ENCODE data around the gene ACTR10.
A peak's percentile ranks its signal among the peaks of the same experiment; 100 is the strongest.

ACTR10 gene

GRCh38 chr14:58227096-58227819, 27.3 kb downstream of the ACTR10 start:
- TF ChIP-seq CTCF (IDR thresholded peaks at IDR 0.05; ENCODE audit: extremely low read depth, missing control alignments), result no peak
- no peak for DNase-seq (ENCODE audit: low spot score)

GRCh38 chr14:58238252-58239243, 38.6 kb downstream of the ACTR10 start:
- DNase-seq (ENCODE audit: low spot score), result peak; percentile 7
- no peak for TF ChIP-seq CTCF (IDR thresholded peaks at IDR 0.05; ENCODE audit: extremely low read depth, missing control alignments)

GRCh38 chr14:58239244-58240195, 39.6 kb downstream of the ACTR10 start:
- no peak for TF ChIP-seq CTCF (IDR thresholded peaks at IDR 0.05; ENCODE audit: extremely low read depth, missing control alignments)

GRCh38 chr14:58243790-58244555, 44.0 kb downstream of the ACTR10 start:
- no peak for TF ChIP-seq CTCF (IDR thresholded peaks at IDR 0.05; ENCODE audit: extremely low read depth, missing control alignments)
- DNase-seq (ENCODE audit: low spot score), result no peak

More at GRCh38 chr14:58239244-58240195, 39.6 kb downstream of the ACTR10 start:
- DNase-seq (ENCODE audit: low spot score), result peak; percentile 24

- TF ChIP-seq CTCF (IDR thresholded peaks at IDR 0.05; ENCODE audit: extremely low read depth, missing control alignments), result no peak
- peak; percentile 89 for DNase-seq (ENCODE audit: low spot score)
Observed at GRCh38 chr14:58244556-58245387, 44.8 kb downstream of the ACTR10 start, which contains the start of gene PSMA3. Gene PSMA3 (plus strand): TSS chr14:58244843. CDS start chr14:58244921, 78 bp downstream.
